Right lung (tissue), 5 donors: Measurements from ENCODE around the gene ANK3. TPM values are rescaled to one million over a fixed set of nuclear protein-coding genes. Genes with fewer than 3 reads are reported as not detected.

Experiments used
- DNase-seq, 2 donors: peaks; one replicate each; pipeline ENCODE4 v3.0.0-alpha.2; 2013
- polyA plus RNA-seq, 5 donors: library from polyadenylated mRNA; unstranded; fragments of 120-200 nt; gene quantifications; one replicate each; pipeline versions ENCODE4 v1.2.1 to v1.2.3, GENCODE V29; 2013; ENCODE audit warnings: inconsistent platforms in 1 of 5, low replicate concordance in 1 of 5; ENCODE audit not compliant: insufficient read length in 5 of 5, insufficient read depth in 1 of 5

The ANK3 gene
- polyA plus RNA-seq, 5 donors = 18.1 to 35.4 (median 30.9) TPM

DNA sequence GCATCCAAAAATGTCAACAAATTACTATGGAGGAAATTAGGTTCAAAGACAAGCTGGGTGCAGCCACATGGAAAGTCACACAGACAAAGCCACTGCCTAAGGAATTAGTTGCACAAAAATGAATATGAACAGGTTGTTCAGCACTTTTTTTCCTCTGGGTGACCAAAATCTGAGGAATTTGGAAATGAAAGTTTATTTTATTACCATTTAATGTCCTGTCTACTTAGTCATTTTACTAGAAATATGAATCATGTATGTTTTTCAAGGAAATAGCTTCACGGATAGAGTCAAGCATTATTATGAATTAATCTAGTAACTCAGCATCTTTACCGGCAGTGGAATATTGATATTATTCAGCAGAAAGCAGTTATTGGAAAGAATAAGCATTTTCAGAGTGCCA is 106.3 kb downstream of the ANK3 start:
- DNase-seq = no peak

DNA sequence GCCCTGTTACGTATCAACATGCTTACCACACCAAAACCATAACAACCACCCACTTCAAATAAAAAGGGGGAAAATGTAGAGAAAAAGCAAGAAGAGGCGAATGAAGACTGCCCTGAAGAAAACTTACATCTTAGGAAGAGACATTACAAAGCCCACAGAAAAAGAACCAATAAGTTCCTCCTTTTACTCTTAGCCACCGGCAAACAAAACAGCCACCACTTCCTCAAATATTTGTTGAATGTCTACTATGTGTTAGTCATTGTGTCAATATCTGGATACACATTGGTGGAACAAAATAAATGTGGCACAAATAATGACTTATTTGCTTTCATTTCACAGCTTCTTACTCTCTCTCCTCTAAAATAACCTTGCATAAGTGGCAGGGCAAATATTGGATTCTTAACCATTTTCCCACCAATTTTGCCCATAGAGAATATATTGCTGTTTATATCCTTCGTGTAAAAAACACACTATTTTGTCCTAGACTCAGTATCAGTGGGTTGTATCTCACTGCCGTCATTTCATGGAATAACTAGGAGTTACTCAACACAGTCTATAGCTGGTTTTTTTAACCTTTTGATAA is 106.8 kb downstream of the ANK3 start:
- no peak for DNase-seq

- no peak for DNase-seq
These were observed 107.8 kb downstream of the ANK3 start for GRCh38 chr10:60281792-60282353.

DNA sequence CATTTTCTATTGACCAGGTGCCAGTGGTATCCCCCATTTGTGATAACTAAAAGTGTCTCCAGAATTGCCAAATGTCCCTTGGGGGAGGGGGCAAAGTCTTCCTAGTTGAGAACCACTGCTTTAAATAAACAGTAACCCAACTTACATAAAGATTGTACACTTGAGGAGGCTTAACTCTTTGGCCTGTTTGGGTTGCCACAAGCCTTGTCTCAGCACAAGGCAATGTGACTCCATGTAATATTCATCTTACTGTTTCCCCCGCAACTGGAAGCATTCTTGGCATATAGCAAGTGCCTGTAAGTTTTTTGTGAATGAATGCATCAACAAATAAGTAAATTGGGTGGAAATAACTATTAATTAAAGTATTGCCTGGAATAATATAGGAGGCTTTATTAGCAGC is 108.3 kb downstream of the ANK3 start:
- no peak for DNase-seq

GRCh38 chr10:60280475-60280874 is 109.2 kb downstream of the ANK3 start:
- DNase-seq = no peak

DNA sequence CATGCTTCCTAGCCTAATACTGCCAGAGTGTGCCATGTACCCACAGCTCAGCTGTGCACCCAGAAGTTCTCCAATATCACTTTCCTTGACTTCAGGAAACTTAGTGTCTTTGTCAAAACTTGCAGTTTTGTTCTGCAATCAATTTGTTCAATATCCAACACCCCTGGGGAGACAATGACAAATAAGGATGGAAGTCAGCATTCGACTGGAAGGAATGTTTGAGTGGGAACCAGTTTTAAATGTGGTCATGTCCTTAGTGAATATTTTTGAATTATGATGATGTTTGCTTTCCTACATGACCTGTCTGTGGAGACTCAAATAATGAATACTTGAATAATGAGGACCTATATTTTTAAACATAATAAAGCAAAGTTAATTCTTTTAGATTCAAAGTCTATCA is 112.0 kb downstream of the ANK3 start:
- DNase-seq = no peak

- DNase-seq = no peak
These were observed 113.4 kb downstream of the ANK3 start for GRCh38 chr10:60276232-60276631.

- no peak for DNase-seq
These were observed 118.2 kb downstream of the ANK3 start for GRCh38 chr10:60271319-60272040.

DNA sequence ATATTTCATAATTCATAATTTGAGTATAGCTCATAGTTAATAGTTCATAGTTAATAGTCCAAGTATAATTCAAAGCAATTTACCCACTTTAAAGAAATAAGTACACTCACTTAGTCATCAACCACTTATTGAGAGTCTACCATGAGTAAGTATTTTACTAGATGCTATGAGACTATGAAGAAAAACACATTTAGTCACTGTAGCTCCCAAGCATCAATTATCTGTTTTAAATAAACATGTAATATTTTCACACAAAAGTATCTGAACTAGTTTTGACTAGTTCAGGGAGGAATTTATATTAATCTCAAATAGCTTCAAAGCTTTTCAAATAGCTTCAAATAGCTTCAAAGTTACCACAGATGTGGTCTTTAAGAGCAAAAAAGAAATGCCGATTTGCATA is 119.2 kb downstream of the ANK3 start:
- no peak for DNase-seq

GRCh38 chr10:60267802-60268201 is 121.9 kb downstream of the ANK3 start:
- no peak for DNase-seq

- no peak for DNase-seq
These were observed 123.2 kb downstream of the ANK3 start for GRCh38 chr10:60266513-60266912.

GRCh38 chr10:60262647-60263126 is 127.0 kb downstream of the ANK3 start:
- DNase-seq = no peak

DNA sequence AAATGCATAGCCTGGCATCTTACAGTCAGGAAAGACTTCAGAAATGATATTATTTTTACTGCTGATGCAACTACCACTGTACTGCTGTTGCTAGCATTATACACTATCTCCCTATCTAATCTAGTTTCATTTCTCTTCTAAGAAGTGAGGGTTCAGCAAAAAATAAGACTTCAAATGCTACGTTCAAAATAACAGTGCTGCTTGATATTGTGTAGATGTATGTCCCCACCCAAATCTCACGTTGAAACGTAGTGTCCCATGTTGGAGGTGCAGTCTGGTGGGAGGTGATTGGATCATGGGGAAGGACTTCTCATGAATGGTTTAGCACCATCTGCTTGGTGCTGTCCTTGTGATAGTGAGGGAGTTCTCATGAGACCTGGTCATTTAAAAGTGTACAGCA is 129.4 kb downstream of the ANK3 start:
- no peak for DNase-seq

- no peak for DNase-seq
These were observed 131.3 kb downstream of the ANK3 start for GRCh38 chr10:60258429-60258797.

DNA sequence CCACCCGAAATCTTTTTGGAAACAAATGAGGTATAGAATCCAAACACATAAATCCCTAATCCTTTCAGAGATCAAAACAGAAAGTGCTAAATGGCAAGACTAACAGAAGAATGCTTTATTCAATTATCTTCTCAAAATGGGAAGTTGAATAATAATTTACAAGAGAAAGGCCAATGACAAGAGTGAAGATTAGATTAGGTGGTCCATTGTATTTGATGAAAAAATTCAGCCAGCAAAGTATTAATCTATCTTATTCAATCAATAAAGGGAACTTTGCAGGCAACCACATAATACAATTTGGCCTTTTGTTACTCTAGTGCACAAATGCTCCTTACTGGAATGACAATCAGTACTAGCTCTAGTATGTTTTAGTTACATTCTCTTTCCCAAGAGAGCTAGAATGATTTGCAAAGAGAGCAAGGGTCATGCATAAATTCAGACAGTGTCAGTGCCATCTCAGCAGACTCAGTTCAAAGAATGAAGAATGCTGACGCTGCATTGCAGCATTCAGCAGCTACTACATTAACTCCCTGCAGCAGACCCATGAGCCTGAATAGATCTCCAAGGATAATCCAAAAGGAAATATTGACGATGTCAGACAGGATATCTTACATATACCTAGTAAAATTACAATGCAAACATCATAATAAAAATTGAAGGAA is 131.8 kb downstream of the ANK3 start:
- DNase-seq = no peak

DNA sequence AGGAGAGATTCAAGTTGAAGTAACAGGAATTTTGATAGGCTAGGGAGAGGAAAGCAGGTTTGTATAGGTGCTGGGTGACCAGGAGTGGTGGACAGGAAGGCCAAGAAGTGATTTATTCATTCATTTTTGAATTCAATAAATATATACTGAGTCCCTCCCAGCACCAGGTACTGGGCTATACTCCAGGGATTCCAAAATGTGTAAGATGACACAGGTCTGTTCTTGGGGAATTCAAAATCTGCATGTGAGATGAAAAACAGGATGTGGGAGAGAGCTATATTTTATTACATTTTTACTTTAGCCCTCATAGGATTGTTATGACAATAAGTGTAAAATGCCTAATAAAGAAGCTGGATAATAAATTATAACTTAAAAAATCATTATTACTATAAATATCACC is 134.9 kb downstream of the ANK3 start:
- no peak for DNase-seq

DNA sequence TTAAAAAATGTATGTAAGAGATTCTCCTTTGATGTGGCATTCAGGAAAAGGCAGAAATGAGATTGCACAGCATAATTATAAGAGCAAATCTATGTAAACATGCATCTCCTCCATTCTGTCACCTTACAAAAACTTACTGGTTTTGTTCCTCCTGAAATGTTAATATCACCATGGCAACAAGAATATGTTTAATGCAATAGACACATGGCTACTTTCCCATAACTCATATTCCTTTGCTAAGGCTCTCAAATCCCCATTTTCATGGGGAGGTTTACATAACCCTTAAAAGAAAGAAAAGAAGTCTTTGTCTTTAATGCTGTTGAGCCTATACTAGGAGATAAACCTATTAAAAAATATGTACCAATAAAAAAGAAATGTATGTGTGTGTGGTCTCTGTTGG is 136.2 kb downstream of the ANK3 start:
- no peak for DNase-seq

- no peak for DNase-seq
These were observed 137.0 kb downstream of the ANK3 start for GRCh38 chr10:60252688-60253087.

GRCh38 chr10:60246382-60246781 is 143.3 kb downstream of the ANK3 start:
- DNase-seq = no peak

GRCh38 chr10:60239228-60239627 is 150.4 kb downstream of the ANK3 start:
- no peak for DNase-seq

GRCh38 chr10:60238759-60239100 is 150.9 kb downstream of the ANK3 start:
- DNase-seq = no peak

- peak; percentile 7 to 9 for DNase-seq
These were observed 151.5 kb downstream of the ANK3 start for GRCh38 chr10:60237977-60238758.
